PC-3 (cell line): Measurements from ENCODE around the gene CYRIA.

Source experiments
- EZH2 ChIP-seq: fragments of 300-600 bp; sonication (generic); IDR thresholded peaks from one replicate; pipeline ENCODE4 v1.6.1; 2017; ENCODE audit warnings: antibody characterized with exemption, mild to moderate bottlenecking, low read length; ENCODE audit not compliant: unreplicated experiment
- TF ChIP-seq, protein P1 (sequence below): fragments of 300-600 bp; sonication (generic); conservative IDR thresholded peaks from 2 replicates; pipeline ENCODE4 v1.5.1; 2017; ENCODE audit warnings: antibody characterized with exemption, low read depth, mild to moderate bottlenecking, low read length

- no peak for TF ChIP-seq EZH2
- TF ChIP-seq, protein P1, sequence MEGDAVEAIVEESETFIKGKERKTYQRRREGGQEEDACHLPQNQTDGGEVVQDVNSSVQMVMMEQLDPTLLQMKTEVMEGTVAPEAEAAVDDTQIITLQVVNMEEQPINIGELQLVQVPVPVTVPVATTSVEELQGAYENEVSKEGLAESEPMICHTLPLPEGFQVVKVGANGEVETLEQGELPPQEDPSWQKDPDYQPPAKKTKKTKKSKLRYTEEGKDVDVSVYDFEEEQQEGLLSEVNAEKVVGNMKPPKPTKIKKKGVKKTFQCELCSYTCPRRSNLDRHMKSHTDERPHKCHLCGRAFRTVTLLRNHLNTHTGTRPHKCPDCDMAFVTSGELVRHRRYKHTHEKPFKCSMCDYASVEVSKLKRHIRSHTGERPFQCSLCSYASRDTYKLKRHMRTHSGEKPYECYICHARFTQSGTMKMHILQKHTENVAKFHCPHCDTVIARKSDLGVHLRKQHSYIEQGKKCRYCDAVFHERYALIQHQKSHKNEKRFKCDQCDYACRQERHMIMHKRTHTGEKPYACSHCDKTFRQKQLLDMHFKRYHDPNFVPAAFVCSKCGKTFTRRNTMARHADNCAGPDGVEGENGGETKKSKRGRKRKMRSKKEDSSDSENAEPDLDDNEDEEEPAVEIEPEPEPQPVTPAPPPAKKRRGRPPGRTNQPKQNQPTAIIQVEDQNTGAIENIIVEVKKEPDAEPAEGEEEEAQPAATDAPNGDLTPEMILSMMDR, result no peak
These were observed 35.1 kb upstream of the CYRIA start for GRCh38 chr2:16700551-16701259.
